H1 (cell line): Measurements from ENCODE around the gene LGALS1. TPM values are rescaled to one million over a fixed set of nuclear protein-coding genes. Genes with fewer than 3 reads are reported as not detected.
A peak's percentile ranks its signal among the peaks of the same experiment; 100 is the strongest.

Source experiments
- BRCA1 ChIP-seq: IDR thresholded peaks from 2 replicates; pipeline ENCODE4 v1.6.1; 2012; ENCODE audit warnings: low read depth, low read length, improper control_type of control experiment
- CBX5 ChIP-seq: fragments of 300-800, 300-1000 bp; sonication (generic); IDR thresholded peaks from 2 replicates; pipeline ENCODE4 v1.7.1; 2016; ENCODE audit warnings: antibody characterized with exemption, low read length, low read depth
- CHD1 ChIP-seq: IDR thresholded peaks from 2 replicates; pipeline ENCODE4 v1.6.1; 2012; ENCODE audit warnings: low read depth, low read length, improper control_type of control experiment
- EGR1 ChIP-seq: IDR thresholded peaks from 2 replicates; pipeline ENCODE4 v1.6.1; 2011; ENCODE audit warnings: low read depth, low read length, borderline replicate concordance
- FOSL1 ChIP-seq: IDR thresholded peaks from 2 replicates; pipeline ENCODE4 v1.6.1; 2011; ENCODE audit warnings: mild to moderate bottlenecking, low read depth, low read length, moderate library complexity; ENCODE audit not compliant: insufficient read depth
- POLR2AphosphoS5 ChIP-seq: IDR thresholded peaks from 2 replicates; pipeline ENCODE4 v1.6.1; 2011; ENCODE audit warnings: low read depth, low read length
- RBBP5 ChIP-seq: IDR thresholded peaks from 2 replicates; pipeline ENCODE4 v1.7.1; 2012; ENCODE audit warnings: low read depth, mild to moderate bottlenecking, inconsistent platforms, low read length, moderate library complexity, borderline replicate concordance
- RFX5 ChIP-seq: IDR thresholded peaks from 2 replicates; pipeline ENCODE4 v1.6.1; 2011; ENCODE audit warnings: low read depth, low read length, improper control_type of control experiment, borderline replicate concordance
- SIRT6 ChIP-seq: IDR thresholded peaks from one replicate; pipeline ENCODE4 v1.7.1; 2012; ENCODE audit warnings: low read length, inconsistent platforms
- SP1 ChIP-seq: IDR thresholded peaks from 2 replicates; pipeline ENCODE4 v1.6.1; 2011; ENCODE audit warnings: low read depth, low read length
- polyA plus RNA-seq, 7 experiments: library from polyadenylated mRNA; depleted of rRNA in 3 of 7; stranded (reverse) in 5 of 7; unstranded in 2 of 7; fragments of >200 nt in 5 of 7; fragments of 200-250 nt in 2 of 7; gene quantifications; 1 replicate in 5 of 7; 2 replicates in 1 of 7; 4 replicates in 1 of 7; pipeline versions ENCODE4 v1.2.1 to v1.2.3, GENCODE V29; 2011 to 2013; ENCODE audit warnings: missing spikeins in 2 of 7, mixed read lengths in 2 of 7
- total RNA-seq: library from RNA; stranded (reverse); fragmentation: NEBNext Ultra II Directional; extraction: Animal tissue kit (Norgen Biotek cat#: 25700); gene quantifications from 2 replicates; pipeline ENCODE4 v1.2.1, GENCODE V29; 2021
- TF ChIP-seq, protein P1 (sequence below): fragments of 300-600 bp; sonication (generic); IDR thresholded peaks from 2 replicates; pipeline ENCODE4 v1.7.1; 2012; ENCODE audit warnings: low read length, moderate library complexity, mild to moderate bottlenecking, inconsistent platforms; ENCODE audit not compliant: insufficient replicate concordance
- TF ChIP-seq, protein P2 (sequence below): IDR thresholded peaks from 2 replicates; pipeline ENCODE4 v1.6.1; 2012; ENCODE audit warnings: inconsistent platforms
- TF ChIP-seq, protein P3 (sequence below): IDR thresholded peaks from 2 replicates; pipeline ENCODE4 v1.6.1; 2012; ENCODE audit warnings: inconsistent platforms

LGALS1 gene
- total and polyA plus RNA-seq, 2 of the 8 experiments (the other 6 are each of a cell fraction or from before 2014, with no cell fraction given), result 12.0 to 92.4 TPM

DNA sequence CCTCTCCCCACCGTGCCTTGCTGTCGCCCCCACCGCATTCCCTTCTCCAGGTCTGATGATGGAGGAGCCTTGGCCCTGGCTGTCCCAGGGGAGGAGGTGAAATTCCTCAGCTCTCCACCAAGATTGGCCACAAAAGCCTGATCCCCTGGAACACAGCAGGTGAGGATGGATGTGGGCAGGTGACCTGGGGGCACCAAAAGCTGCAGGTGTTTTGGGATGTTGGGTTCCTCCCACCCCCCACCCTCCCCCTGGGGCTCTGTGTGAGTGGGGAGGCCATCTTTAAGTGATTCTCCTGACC is 22.1 kb downstream of the LGALS1 start (continued):
- no peak for TF ChIP-seq FOSL1
- no peak for TF ChIP-seq RBBP5
- no peak for TF ChIP-seq SIRT6
- no peak for TF ChIP-seq RFX5
- TF ChIP-seq, protein P1, sequence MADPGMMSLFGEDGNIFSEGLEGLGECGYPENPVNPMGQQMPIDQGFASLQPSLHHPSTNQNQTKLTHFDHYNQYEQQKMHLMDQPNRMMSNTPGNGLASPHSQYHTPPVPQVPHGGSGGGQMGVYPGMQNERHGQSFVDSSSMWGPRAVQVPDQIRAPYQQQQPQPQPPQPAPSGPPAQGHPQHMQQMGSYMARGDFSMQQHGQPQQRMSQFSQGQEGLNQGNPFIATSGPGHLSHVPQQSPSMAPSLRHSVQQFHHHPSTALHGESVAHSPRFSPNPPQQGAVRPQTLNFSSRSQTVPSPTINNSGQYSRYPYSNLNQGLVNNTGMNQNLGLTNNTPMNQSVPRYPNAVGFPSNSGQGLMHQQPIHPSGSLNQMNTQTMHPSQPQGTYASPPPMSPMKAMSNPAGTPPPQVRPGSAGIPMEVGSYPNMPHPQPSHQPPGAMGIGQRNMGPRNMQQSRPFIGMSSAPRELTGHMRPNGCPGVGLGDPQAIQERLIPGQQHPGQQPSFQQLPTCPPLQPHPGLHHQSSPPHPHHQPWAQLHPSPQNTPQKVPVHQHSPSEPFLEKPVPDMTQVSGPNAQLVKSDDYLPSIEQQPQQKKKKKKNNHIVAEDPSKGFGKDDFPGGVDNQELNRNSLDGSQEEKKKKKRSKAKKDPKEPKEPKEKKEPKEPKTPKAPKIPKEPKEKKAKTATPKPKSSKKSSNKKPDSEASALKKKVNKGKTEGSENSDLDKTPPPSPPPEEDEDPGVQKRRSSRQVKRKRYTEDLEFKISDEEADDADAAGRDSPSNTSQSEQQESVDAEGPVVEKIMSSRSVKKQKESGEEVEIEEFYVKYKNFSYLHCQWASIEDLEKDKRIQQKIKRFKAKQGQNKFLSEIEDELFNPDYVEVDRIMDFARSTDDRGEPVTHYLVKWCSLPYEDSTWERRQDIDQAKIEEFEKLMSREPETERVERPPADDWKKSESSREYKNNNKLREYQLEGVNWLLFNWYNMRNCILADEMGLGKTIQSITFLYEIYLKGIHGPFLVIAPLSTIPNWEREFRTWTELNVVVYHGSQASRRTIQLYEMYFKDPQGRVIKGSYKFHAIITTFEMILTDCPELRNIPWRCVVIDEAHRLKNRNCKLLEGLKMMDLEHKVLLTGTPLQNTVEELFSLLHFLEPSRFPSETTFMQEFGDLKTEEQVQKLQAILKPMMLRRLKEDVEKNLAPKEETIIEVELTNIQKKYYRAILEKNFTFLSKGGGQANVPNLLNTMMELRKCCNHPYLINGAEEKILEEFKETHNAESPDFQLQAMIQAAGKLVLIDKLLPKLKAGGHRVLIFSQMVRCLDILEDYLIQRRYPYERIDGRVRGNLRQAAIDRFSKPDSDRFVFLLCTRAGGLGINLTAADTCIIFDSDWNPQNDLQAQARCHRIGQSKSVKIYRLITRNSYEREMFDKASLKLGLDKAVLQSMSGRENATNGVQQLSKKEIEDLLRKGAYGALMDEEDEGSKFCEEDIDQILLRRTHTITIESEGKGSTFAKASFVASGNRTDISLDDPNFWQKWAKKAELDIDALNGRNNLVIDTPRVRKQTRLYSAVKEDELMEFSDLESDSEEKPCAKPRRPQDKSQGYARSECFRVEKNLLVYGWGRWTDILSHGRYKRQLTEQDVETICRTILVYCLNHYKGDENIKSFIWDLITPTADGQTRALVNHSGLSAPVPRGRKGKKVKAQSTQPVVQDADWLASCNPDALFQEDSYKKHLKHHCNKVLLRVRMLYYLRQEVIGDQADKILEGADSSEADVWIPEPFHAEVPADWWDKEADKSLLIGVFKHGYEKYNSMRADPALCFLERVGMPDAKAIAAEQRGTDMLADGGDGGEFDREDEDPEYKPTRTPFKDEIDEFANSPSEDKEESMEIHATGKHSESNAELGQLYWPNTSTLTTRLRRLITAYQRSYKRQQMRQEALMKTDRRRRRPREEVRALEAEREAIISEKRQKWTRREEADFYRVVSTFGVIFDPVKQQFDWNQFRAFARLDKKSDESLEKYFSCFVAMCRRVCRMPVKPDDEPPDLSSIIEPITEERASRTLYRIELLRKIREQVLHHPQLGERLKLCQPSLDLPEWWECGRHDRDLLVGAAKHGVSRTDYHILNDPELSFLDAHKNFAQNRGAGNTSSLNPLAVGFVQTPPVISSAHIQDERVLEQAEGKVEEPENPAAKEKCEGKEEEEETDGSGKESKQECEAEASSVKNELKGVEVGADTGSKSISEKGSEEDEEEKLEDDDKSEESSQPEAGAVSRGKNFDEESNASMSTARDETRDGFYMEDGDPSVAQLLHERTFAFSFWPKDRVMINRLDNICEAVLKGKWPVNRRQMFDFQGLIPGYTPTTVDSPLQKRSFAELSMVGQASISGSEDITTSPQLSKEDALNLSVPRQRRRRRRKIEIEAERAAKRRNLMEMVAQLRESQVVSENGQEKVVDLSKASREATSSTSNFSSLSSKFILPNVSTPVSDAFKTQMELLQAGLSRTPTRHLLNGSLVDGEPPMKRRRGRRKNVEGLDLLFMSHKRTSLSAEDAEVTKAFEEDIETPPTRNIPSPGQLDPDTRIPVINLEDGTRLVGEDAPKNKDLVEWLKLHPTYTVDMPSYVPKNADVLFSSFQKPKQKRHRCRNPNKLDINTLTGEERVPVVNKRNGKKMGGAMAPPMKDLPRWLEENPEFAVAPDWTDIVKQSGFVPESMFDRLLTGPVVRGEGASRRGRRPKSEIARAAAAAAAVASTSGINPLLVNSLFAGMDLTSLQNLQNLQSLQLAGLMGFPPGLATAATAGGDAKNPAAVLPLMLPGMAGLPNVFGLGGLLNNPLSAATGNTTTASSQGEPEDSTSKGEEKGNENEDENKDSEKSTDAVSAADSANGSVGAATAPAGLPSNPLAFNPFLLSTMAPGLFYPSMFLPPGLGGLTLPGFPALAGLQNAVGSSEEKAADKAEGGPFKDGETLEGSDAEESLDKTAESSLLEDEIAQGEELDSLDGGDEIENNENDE, result no peak
- 0 out of 2 replicates have a peak, but pooled peaks have one; percentile 29 for TF ChIP-seq SP1
- no peak for TF ChIP-seq BRCA1
- TF ChIP-seq CHD1, result no peak
- no peak for TF ChIP-seq EGR1
- no peak for TF ChIP-seq POLR2AphosphoS5
- TF ChIP-seq CBX5, result no peak
- TF ChIP-seq, protein P2, sequence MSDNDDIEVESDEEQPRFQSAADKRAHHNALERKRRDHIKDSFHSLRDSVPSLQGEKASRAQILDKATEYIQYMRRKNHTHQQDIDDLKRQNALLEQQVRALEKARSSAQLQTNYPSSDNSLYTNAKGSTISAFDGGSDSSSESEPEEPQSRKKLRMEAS, result no peak
- TF ChIP-seq, protein P3, sequence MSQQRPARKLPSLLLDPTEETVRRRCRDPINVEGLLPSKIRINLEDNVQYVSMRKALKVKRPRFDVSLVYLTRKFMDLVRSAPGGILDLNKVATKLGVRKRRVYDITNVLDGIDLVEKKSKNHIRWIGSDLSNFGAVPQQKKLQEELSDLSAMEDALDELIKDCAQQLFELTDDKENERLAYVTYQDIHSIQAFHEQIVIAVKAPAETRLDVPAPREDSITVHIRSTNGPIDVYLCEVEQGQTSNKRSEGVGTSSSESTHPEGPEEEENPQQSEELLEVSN, result no peak
